Activated T-cell treated with anti-CD3 and anti-CD28 coated beads, Interleukin-2, amount 50 U/mL, for 1 hour (primary cell): ENCODE results near the gene KIFC3.

Source experiments
- DNase-seq: peaks from one replicate; pipeline ENCODE4 v3.0.0-alpha.2; 2020

KIFC3 gene

GRCh38 chr16:57764341-57765159, 37.7 kb downstream of the KIFC3 start:
- DNase-seq: peak; percentile 34

DNA sequence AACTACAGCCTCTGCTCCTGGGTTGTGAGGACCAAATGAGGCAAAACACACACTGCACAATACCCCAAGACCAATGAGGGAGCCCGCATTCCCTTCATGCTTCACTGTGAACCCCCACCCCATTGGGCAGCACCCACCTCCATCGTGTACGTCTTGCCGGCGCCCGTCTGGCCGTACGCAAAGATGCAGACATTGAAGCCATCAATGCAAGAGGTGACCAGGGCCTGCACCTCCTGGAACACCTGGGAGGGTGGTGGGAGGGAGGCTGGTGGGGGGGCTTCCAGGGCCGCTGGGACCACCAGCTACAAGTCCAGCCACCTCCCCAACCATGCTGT, 38.3 kb downstream of the KIFC3 start:
- no peak for DNase-seq

- DNase-seq: no peak
Measured at GRCh38 chr16:57763285-57764005, 38.8 kb downstream of the KIFC3 start.

- no peak for DNase-seq
Measured at GRCh38 chr16:57762365-57763040, 39.8 kb downstream of the KIFC3 start.

DNA sequence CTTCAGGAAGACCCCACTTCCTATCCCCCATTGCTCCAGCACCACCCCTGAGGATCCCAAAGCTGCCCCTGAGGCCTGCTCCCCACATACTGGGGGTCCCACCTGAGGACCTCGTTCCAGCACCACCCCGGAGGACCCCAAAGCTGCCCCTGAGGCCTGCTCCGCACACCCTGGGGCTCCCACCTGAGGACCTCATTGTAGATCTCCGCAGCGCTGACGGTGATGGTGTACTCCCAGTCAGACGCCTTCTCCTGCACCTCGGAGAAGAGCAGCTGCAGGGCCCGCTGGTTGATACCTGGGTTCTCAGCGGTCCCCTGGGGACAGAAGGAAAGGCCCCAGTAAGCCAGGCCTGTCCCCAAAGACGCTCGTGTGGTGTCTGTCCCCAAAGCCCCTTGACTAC, 40.3 kb downstream of the KIFC3 start:
- DNase-seq: no peak

GRCh38 chr16:57761301-57761700, 41.0 kb downstream of the KIFC3 start:
- DNase-seq: no peak

GRCh38 chr16:57760357-57761160, 41.7 kb downstream of the KIFC3 start:
- DNase-seq: no peak

DNA sequence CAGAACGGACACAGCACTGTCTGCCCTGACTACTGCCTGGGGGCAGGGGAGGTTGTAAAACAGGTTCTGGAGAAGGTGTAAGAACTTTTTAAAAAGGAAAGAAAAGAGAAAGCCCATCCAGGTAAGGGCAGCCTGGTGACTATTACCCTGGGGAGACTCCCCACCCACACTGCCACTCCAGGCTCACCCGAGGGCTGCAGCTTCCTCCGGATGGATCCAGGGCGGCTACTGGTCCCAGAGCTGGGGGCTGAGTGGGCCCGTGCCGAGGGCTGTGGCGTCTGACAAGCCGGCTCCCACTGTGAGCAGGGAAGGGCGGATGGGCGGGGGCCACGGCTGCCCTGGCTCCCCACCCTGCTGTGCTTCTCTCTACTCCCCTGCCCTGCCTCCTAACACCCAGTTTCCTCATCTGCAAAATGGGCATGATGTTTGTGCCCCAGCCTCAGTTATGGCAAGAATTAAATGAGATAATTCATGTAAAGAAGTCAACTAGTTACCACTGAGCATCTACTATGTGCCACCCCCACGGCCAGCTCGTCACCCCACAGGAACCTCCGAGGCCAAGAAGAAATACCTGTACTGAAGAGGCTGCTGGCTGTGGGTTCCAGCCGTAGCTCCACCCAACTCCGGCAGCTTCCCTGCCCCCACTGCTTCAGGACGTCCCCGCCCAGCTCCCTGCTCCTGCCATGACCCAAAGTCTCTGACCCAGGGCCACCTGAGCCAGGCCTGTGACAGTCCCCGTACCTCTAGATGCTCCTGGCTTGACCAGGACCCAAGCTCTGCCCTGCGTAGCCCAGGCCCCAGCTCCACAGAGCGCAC, 42.5 kb downstream of the KIFC3 start:
- no peak for DNase-seq

DNA sequence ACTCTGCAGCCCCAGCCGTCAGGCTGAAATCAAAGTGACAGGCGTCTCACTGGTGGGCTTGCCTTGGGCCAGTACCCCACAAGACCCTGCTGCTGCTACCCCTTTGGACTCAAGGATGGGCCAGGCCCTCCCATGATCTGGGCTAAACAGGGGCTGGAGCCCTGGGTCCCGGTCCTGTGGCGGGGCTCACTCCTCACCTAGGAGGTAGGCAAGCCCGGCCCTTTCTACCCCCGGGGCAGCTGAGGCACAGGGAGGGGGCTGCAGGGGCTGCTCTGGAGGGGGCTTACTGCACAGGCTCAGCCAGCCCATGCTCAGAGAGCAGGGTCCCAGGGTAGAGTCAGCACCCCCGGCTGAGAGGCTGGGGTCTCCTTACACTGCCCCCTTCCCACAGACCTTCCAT, 43.2 kb downstream of the KIFC3 start:
- DNase-seq: no peak

GRCh38 chr16:57758331-57759117, 43.8 kb downstream of the KIFC3 start:
- no peak for DNase-seq

DNA sequence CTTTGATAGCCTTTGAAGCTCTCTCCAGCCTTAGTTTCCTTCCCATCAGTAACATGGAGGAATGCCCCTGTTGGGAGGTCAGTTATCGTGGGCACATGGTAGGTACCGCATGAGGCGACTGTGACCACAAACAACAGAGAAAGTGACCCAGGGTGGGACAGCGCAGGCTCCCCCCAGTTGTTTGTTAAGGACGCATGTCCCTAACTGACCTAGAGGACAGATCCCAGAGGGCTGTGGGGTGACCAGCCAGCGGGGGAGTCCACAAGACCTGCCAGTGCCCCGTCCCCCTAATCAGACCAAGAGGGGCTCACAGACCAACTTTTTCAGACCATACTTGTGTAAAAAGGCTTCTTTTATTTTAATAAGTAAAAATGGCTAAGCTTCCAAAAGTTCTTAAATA, 44.4 kb downstream of the KIFC3 start:
- no peak for DNase-seq

GRCh38 chr16:57757326-57757786, 44.9 kb downstream of the KIFC3 start:
- peak; percentile 91 for DNase-seq

- no peak for DNase-seq
Measured at GRCh38 chr16:57756424-57757325, 45.6 kb downstream of the KIFC3 start.

- no peak for DNase-seq
Measured at GRCh38 chr16:57755726-57756423, 46.4 kb downstream of the KIFC3 start.

DNA sequence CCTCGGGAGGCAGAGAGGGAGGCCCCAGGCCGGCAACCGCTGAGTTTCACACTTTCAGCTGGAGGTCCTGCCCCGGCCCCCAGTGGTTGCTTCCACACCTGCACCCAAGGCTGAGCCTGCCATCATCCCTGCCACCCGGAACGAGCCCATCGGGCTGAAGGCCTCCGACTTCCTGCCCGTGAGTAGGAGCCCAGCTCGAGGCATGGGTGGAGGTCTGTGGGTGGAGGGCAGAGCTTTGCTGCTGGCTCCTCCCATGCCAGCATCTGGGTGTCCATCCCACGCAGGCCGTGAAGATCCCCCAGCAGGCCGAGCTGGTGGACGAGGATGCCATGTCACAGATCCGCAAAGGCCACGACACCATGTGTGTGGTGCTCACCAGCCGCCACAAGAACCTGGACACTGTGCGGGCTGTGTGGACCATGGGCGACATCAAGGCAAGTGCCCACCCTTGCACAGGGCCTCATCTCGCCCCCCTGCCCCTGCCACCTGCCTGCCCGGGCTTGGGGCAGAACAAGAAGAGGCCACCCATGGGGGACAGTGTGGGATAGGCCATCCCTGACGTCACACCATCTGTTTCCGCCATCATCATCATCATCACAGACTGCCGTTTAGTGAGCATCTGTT, 47.1 kb downstream of the KIFC3 start:
- no peak for DNase-seq

DNA sequence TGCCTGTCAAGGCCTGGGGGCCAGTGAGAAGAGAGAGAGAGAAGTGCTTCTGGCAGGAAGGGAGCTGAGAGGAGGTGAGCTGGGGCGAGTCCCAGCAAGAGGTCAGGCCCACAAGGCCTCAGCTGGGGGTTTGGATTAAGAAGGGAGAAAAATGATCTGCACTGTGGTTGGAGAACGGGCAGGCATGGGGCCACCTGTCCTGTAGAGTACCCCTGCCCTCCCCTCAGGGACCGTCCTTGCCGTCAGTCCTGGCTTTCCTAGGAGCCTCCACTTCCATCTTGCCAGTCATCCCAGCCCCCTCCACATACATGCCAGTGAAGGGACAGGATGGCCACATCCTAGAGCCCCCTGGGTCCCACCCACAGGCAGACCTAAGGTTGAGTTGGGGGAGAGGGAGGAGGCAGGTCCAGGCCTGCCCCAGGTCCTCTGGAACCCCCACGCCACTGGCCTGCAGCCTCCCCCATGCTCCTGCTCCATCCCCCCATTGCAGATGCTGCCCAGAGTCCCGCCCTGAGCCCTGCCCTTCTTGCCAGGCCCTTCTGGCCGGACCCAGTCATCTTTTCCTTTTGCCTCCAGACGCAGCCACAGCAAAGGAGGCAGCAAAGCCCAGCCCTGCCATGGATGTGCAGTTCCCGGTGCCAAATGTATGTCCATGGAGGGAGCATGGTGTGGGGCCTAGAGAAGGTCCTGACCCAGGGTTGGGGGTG, 47.8 kb downstream of the KIFC3 start:
- DNase-seq: no peak

DNA sequence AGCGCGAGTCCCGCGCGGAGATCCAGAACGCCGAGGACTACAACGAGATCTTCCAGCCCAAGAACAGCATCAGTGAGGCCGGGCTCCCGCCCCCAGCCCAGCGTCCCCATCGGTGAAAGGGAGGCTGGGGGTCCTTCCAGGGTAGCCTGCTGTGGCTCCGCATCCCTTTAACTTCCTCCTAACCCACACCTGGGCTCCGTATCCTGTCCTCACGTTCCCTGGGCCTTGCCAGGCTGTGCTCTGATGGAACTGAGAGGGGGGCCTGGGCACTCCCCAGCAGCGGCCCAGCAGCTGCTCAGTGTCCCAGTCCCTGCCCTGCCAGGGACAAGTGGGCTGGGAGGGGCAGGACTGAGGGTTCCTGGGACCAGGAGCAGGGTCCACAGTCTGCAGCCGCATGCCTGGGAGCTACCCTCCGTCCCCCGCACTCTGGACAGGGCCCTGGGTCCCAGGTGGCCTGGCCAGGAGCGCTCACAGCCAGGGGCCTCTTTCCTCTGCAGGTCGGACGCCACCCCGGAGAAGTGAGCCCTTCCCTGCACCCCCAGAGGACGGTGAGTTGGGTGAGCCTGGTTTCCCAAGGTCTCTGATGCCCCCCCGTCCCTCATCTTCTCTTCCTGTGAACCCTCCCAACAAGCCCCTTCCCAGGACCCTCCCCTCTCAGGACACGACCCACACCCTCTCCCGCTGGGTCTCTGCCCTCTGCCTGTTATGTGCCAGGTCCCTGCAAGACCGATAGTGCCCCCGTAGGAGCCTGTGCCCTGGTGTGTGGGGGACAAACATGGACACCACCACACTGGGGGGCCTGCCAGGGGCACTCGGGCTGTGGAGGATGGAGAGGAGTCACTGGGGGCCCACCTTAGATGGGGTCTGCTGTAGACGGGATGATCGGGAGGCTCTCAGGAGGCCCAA, 48.6 kb downstream of the KIFC3 start:
- no peak for DNase-seq
